GM12874 (cell line): ENCODE data around the gene AIP.

Experiments used
- TF ChIP-seq, protein P1 (sequence below): IDR thresholded peaks from 2 replicates; pipeline ENCODE4 v1.5.1; 2011; ENCODE audit warnings: low read depth, mild to moderate bottlenecking, control low read depth, low read length, moderate library complexity; ENCODE audit not compliant: insufficient read depth

The AIP gene

DNA sequence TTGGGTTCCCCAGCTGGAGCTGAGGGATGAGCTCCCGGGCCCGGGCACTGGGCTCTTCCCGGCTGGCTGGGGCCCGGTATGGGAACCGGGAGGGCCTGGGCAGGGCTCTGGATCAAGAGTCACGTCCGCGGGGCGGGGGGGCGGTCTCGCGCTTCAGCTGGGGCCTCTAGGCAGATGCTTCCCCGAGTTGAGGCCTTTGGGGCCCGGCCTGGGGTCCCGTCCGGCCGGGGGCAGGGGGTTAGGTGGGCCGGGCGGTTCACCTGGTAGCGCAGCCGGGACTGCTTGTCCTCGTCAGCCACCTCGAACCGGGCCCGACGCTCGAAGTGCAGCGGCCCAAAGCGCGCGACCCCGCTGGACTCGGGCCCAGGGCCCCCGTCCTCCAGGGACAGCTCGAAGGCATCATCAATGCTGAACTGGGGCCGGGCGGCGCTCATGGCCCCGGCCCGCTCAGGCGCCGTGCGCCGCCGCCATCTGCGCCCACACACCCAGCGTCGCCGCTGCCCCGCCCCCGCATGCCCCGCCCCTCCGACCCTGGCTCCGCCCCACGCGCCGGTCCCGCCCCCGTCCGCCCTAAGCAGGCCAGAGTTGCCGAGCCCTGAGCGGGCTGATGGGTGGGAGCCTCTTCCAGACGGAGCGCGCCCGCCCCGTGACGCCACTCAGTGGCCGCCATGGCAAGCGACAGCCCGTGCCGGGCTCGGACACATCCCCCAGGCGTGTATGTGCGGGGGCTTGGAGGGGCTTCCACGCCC, 13.9 kb upstream of the AIP start, which contains the start of gene TMEM134:
TMEM134 (minus strand) TSS at position 493 of the 749 bp plus-strand sequence; CDS start at position 434, 59 bp downstream.
- TF ChIP-seq, protein P1, sequence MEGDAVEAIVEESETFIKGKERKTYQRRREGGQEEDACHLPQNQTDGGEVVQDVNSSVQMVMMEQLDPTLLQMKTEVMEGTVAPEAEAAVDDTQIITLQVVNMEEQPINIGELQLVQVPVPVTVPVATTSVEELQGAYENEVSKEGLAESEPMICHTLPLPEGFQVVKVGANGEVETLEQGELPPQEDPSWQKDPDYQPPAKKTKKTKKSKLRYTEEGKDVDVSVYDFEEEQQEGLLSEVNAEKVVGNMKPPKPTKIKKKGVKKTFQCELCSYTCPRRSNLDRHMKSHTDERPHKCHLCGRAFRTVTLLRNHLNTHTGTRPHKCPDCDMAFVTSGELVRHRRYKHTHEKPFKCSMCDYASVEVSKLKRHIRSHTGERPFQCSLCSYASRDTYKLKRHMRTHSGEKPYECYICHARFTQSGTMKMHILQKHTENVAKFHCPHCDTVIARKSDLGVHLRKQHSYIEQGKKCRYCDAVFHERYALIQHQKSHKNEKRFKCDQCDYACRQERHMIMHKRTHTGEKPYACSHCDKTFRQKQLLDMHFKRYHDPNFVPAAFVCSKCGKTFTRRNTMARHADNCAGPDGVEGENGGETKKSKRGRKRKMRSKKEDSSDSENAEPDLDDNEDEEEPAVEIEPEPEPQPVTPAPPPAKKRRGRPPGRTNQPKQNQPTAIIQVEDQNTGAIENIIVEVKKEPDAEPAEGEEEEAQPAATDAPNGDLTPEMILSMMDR, result peak; percentile 65

DNA sequence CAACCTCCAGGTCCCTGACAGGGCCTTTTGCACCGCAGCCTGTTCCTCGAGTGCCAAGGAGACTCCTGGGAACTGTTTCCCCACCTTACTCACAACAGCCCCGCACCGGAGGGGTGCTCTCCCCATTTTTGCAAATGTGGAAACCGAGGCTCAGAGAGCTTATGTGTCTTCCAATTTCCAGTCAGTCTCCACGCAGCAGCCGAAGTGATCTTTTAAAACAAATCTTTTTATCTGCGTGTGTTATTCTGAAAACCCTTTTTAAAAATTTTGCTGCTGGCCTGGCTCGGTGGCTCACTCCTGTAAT, 13.4 kb upstream of the AIP start:
- TF ChIP-seq, protein P1, result no peak

DNA sequence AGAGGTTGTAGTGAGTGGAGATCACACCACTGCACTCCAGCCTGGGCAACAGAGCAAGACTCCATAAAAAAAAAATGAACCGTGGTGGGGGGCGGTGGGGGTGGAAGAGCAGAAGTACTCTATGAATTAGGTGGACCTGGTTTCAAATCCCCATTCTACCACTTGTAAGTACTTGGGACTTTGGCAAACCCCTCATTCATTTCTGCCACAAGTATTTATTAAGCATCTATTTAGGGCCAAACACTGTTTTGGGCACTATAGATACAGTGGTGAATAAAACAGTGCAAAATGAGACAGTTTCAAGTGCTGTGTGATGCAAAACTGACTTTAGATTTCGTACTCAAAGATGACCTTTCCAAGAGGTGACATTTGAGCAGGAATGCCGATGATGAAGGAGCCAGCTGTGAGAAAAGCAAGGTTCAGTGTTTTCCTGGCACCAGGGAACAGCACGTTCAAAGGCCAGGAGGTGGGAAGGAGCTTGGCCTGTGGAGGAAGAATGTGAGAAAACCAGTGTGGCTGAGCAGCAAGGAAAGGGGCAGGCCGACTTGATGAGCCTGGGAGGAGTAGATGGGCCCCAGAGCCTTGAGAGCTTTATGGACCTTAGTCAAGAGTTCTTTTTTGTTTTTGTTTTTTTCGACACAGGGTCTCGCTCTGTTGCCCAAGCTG, 12.4 kb upstream of the AIP start:
- TF ChIP-seq, protein P1, result no peak

DNA sequence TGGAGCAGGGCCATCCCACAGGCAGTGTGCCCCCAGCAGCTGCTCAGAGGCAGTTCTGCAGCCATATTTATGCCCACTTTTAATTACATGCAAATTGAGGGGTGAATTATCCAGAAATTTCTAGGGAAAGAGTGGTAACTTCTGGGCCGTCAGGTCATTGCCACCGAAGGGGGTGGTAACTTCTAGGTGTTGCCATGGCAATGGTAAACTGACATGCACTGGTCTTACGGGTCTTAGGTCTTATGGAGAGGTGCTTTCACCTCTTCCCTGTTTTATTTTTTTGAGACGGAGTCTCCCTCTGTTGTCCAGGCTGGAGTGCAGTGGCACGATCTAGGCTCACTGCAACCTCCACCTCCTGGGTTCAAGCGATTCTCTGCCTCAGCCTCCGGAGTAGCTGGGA, 9.9 kb upstream of the AIP start:
- TF ChIP-seq, protein P1, result no peak

DNA sequence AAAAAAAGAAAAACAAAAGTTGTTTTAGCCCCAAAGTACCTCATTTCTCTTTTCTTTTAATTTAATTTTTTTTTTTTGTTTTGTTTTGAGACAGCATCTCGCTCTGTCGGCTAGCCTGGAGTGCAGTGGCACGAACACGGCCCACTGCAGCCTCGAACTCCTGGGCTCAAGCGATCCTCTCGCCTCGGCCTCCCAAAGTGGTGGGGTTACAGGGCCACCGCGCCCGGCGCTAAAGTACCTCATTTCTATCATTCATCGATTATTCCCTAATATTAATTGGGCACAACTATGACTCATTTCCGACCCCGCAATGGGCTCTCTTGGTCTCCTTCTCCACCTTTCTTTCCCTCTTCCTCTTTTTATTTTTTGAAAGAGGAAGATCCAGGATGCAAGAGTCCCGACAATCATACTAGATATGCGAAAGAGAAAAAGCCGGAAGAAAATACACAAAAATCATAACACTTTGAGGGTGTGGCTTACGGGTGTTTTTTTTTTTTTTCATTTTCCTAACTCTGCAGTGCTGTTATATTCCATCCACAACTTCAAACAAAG, 475 bp upstream of the AIP start:
- TF ChIP-seq, protein P1, result no peak

DNA sequence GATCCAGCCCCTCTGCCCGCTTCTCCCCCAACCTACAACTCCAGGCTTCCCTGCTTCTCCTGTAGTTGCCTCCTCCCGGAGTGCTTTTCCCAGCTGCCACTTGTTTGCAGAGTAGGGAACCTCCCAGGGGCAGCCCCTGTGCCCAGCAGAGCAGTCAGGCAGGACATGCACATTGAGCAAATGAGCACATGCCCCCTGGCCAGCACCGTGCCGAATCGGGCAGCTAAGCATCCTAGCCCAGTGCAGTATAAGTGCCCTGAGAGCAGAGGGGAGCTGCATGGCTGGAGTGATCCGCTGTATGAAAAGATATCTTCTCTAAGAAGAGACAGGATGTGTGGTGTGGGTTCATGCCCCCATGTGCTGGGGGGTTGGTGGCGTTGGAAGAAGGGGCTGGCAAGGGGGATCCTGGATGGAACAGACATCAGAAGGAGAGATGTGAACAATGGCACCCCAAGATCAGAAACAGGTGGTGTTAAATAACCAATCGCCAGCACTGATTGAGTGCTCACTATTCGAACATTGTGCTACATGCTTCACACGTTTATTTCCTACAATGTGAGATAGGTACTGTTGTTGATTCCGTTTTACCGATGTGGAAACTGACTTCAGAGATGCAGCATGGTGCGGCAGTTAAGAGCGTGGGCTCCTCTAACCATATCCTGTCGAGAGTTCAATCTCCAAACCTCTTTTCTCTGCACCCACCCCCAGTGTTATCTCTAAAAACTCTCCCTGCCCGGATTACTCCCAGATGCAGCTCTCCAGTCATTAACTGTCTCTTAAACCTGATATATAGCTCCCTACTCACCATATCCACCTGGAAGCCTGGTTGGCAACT, 1.2 kb downstream of the AIP start:
- TF ChIP-seq, protein P1, result no peak

DNA sequence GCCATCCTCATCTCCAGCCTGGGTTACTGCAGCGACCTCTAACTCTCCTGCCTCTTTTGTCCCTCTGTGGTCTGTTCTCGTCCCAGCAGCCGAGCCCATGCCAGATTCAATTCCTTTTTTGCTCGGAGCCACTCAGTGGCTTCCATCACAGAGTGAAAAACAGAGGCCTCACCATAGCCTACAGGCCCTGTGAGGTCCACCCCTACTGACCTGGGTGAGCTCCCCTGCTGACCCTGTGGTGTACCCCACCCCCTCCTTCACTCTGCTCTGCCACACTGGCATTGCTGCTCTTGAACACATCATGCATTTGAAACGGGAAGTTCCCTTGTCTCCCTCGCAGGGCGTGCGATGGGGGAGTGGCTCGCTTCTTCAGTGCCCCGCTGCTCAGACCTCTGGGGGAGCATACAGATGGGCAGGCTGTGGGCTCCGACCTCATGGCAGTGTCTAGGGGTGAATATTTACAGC, 2.1 kb downstream of the AIP start:
- TF ChIP-seq, protein P1, result no peak
